Islet precursor cell (in vitro differentiated cells): ENCODE measurements around the gene TMEM212.
"Not testable (repeated sequence)": the region's sequence is repeated elsewhere in the genome, so short reads cannot be mapped to it uniquely, and the experiment has no call there.

ENCODE experiments used
- DNase-seq: peaks from one replicate; pipeline ENCODE4 v3.0.0-alpha.2; 2018

TMEM212 gene

GRCh38 chr3:171895291-171895690 is 52.1 kb downstream of the TMEM212 start:
- no peak for DNase-seq

GRCh38 chr3:171895900-171896299 is 52.8 kb downstream of the TMEM212 start:
- DNase-seq: no peak

GRCh38 chr3:171896316-171896715 is 53.2 kb downstream of the TMEM212 start:
- no peak for DNase-seq

- DNase-seq: no peak
These were observed 55.0 kb downstream of the TMEM212 start for GRCh38 chr3:171898192-171898591.

GRCh38 chr3:171900446-171900845 is 57.3 kb downstream of the TMEM212 start:
- no peak for DNase-seq

- no peak for DNase-seq
These were observed 58.6 kb downstream of the TMEM212 start for GRCh38 chr3:171901615-171902312.

GRCh38 chr3:171904829-171905228 is 61.7 kb downstream of the TMEM212 start:
- DNase-seq: no peak

GRCh38 chr3:171906503-171906902 is 63.4 kb downstream of the TMEM212 start:
- DNase-seq: not testable (repeated sequence)

GRCh38 chr3:171906951-171907676 is 64.0 kb downstream of the TMEM212 start:
- no peak for DNase-seq

- no peak for DNase-seq
These were observed 64.6 kb downstream of the TMEM212 start for GRCh38 chr3:171907761-171908160.

GRCh38 chr3:171908731-171909130 is 65.6 kb downstream of the TMEM212 start:
- no peak for DNase-seq
